HEK293T (cell line): ENCODE measurements around the gene ACTR1B.
"Not testable (repeated sequence)": the region's sequence is repeated elsewhere in the genome, so short reads cannot be mapped to it uniquely, and the experiment has no call there.

Experiments
- FOXA1 ChIP-seq: fragments of 450-650 bp; IDR thresholded peaks from 2 replicates; pipeline ENCODE4 v1.6.1; 2016; ENCODE audit warnings: mild to moderate bottlenecking
- NFRKB ChIP-seq: fragments of 450-650 bp; IDR thresholded peaks from 2 replicates; pipeline ENCODE4 v1.6.1; 2016; ENCODE audit warnings: mild to moderate bottlenecking, moderate library complexity
- SP1 ChIP-seq: fragments of 450-650 bp; IDR thresholded peaks from 2 replicates; pipeline ENCODE4 v1.6.1; 2017
- TARDBP ChIP-seq: fragments of 450-650 bp; IDR thresholded peaks from 2 replicates; pipeline ENCODE4 v1.6.1; 2016
- ZNF384 ChIP-seq: fragments of 450-650 bp; IDR thresholded peaks from 2 replicates; pipeline ENCODE4 v1.6.1; 2016

GRCh38 chr2:97622976-97623375 is 40.9 kb downstream of the ACTR1B start:
- TF ChIP-seq TARDBP, NFRKB, FOXA1, SP1, ZNF384: not testable (repeated sequence)
